Endothelial cell of umbilical vein (primary cell): Measurements from ENCODE around the gene SLC7A6.

Experiments used
- CTCF ChIP-seq, 2 donors: IDR thresholded peaks; 1 replicate in 1 of 2; 2 replicates in 1 of 2; pipeline ENCODE4 v1.5.1; 2011; ENCODE audit warnings: low read length in 2 of 2, mild to moderate bottlenecking in 2 of 2, moderate library complexity in 2 of 2, control low read depth in 1 of 2, inconsistent platforms in 1 of 2, low read depth in 1 of 2; ENCODE audit not compliant: insufficient read depth in 1 of 2; ENCODE audit errors: extremely low read depth in 1 of 2
- EZH2 ChIP-seq: IDR thresholded peaks from 2 replicates; pipeline ENCODE4 v1.6.1; 2012; ENCODE audit warnings: borderline replicate concordance, low read depth, mild to moderate bottlenecking, moderate library complexity, low read length, inconsistent platforms; ENCODE audit not compliant: severe bottlenecking
- FOS ChIP-seq: IDR thresholded peaks from 2 replicates; pipeline ENCODE4 v1.6.1; 2011; ENCODE audit warnings: mild to moderate bottlenecking, low read length, moderate library complexity, borderline replicate concordance; ENCODE audit not compliant: insufficient read depth
- JUN ChIP-seq: IDR thresholded peaks from 2 replicates; pipeline ENCODE4 v1.6.1; 2011; ENCODE audit warnings: borderline replicate concordance, low read depth; ENCODE audit not compliant: insufficient read length, insufficient read depth
- MYC ChIP-seq: IDR thresholded peaks from one replicate; pipeline ENCODE4 v1.6.1; 2011; ENCODE audit warnings: mild to moderate bottlenecking, low read depth, low read length
- POLR2A ChIP-seq: IDR thresholded peaks from 2 replicates; pipeline ENCODE4 v1.6.1; 2012; ENCODE audit warnings: low read depth, mild to moderate bottlenecking, control low read depth, low read length
- POLR2AphosphoS5 ChIP-seq: IDR thresholded peaks from 2 replicates; pipeline ENCODE4 v1.6.1; 2012; ENCODE audit warnings: low read depth, mild to moderate bottlenecking, control low read depth, low read length, moderate library complexity; ENCODE audit not compliant: insufficient read depth

DNA sequence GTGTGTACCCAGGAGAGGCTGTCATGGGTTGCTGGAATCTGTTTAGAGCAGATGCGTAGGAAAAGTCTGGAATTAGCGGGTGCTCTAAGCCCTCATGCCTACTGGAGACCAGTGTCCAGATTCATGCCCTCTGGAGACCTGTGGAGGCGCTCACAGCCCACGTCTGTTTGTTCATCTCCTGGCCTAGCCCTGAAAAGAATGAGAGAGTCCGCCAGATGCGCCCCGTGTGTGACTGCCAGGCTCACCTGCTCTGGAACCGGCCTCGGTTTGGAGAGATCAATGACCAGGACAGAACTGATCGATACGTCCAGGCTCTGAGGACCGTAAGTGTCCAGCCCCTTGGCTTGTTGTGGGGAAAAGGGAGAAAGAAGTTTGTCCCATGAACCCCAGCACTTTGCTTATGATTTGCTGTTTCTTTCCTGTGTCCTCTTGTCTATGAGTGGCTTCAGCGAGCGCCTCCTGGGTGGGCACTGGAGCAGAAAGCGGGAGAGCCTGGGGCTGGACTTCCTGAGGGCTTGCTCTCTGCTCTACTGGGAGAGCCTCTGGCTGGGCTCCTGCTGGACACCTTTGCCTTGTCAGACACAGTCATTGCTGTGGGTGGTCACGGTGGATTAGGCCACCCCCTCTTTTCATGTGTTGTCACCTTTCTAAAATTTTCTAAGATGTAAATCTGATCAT, 81.8 kb downstream of the SLC7A6 start:
- TF ChIP-seq EZH2: no peak
- no peak for TF ChIP-seq CTCF (IDR thresholded peaks at IDR 0.05; ENCODE audit: extremely low read depth in 1 of 2, insufficient read depth in 1 of 2, low read depth in 1 of 2, low read length in 2 of 2)
- TF ChIP-seq POLR2A: no peak
- no peak for TF ChIP-seq POLR2AphosphoS5
- TF ChIP-seq FOS: no peak
- no peak for TF ChIP-seq MYC
- TF ChIP-seq JUN: no peak
